ENCODE data around the gene APOC3. TPM values are rescaled to one million over a fixed set of nuclear protein-coding genes. Genes with fewer than 3 reads are reported as not detected.

The APOC3 gene
- polyA plus RNA-seq, 2 donors, result not detected

DNA sequence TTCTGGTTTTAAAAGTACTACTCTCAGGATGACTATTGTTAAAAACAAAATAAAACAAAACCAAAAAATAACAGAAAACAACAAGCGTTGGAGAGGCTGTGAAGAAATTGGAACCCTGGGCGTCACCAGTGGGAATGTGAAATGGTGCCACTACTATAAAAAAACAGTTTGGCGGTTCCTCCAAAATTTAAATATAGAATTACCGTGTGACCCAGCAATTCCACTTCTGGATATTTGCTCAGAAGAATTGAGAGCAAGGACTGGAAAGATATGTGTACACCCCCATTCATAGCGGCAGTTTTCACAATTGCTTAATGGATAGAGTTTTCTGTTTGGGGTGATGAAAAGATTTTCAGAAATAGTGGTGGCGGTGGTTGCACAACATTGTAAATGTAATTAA, 15.2 kb upstream of the APOC3 start:
- no peak overlapping the region for H3K4me3 ChIP-seq (ENCODE audit: low read depth in 1 of 2, low read length in 2 of 2)
- H3K27ac ChIP-seq (ENCODE audit: low read depth in 2 of 2, low read length in 1 of 2), result no peak overlapping the region
- no peaks in the 10 kb centered on the region for H3K36me3 ChIP-seq (ENCODE audit: control insufficient read depth in 2 of 2, insufficient read depth in 2 of 2, low read length in 1 of 2)
- 89 to 91% methylated on average over 6 of the region's 6 CpGs for WGBS, 2 donors
- H3K4me1 ChIP-seq (ENCODE audit: control insufficient read depth in 2 of 2, insufficient read depth in 2 of 2, low read length in 1 of 2), result no peaks in the 10 kb centered on the region
- H3K9me3 ChIP-seq (ENCODE audit: control insufficient read depth in 2 of 2, insufficient read depth in 1 of 2, low read depth in 1 of 2, low read length in 1 of 2), result no peaks in the 10 kb centered on the region
- H3K27me3 ChIP-seq (ENCODE audit: control insufficient read depth in 1 of 2, insufficient read depth in 2 of 2, low read length in 2 of 2), result no peaks in the 10 kb centered on the region

GRCh38 chr11:116819049-116819448, 10.7 kb upstream of the APOC3 start:
- H3K27me3 ChIP-seq (ENCODE audit: control insufficient read depth in 1 of 2, insufficient read depth in 2 of 2, low read length in 2 of 2), result no peaks in the 10 kb centered on the region
- H3K9me3 ChIP-seq (ENCODE audit: control insufficient read depth in 2 of 2, insufficient read depth in 1 of 2, low read depth in 1 of 2, low read length in 1 of 2), result no peaks in the 10 kb centered on the region
- no peak overlapping the region for H3K4me3 ChIP-seq (ENCODE audit: low read depth in 1 of 2, low read length in 2 of 2)
- no peak overlapping the region for H3K27ac ChIP-seq (ENCODE audit: low read depth in 2 of 2, low read length in 1 of 2)
- 80 to 83% methylated on average over 9 of the region's 9 CpGs for WGBS, 2 donors
- no peaks in the 10 kb centered on the region for H3K4me1 ChIP-seq (ENCODE audit: control insufficient read depth in 2 of 2, insufficient read depth in 2 of 2, low read length in 1 of 2)
- no peaks in the 10 kb centered on the region for H3K36me3 ChIP-seq (ENCODE audit: control insufficient read depth in 2 of 2, insufficient read depth in 2 of 2, low read length in 1 of 2)

DNA sequence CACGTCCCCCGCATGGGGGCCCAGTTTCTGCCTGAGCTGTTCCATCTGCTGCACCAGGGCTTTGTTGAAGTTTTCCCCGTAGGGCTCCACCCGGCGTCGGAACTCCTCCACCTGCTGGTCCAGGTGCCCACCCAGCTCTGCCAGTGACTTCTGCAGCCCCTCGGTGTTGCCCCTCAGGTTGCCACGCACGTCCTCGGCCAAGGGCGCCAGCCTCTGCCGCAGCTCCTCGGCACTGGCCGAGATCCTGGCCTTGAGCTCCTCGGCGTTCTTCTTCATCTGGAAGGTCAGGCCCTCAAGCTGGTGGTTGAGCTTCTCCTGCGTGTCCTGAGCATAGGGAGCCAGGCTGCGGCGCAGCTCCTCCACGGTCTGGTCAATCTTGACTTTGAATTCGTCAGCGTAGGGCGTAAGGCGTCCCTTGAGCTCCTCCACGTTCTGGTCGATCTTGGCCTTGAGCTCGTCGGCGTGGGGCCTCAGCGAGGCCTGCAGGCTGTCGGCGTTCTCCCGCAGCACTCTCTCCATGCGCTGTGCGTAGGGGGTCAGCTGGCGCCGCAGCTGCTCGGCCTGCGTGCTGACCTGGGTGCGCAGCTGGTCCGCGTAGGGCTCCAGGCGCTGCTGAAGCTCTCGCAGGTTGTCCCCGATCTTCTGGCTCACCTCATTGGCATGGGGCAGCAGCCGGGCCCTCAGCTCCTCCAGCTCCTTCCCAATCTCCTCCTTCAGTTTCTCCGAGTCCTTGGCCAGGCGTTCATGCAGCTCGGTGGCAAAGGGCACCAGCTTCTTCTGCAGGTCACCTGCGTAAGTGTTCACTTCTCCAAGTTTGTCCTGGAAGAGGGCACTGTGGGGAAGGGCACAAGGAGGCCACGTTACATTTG, 8.4 kb upstream of the APOC3 start:
- H3K27ac ChIP-seq (ENCODE audit: low read depth in 2 of 2, low read length in 1 of 2), result no peak overlapping the region
- WGBS, 2 donors, result 91 to 92% methylated on average over 51 of the region's 51 CpGs

GRCh38 chr11:116822575-116822974, 7.1 kb upstream of the APOC3 start:
- H3K36me3 ChIP-seq (ENCODE audit: control insufficient read depth in 2 of 2, insufficient read depth in 2 of 2, low read length in 1 of 2), result no peaks in the 10 kb centered on the region

More for the DNA sequence above, 8.4 kb upstream of the APOC3 start:
- no peak overlapping the region for H3K4me3 ChIP-seq (ENCODE audit: low read depth in 1 of 2, low read length in 2 of 2)
- H3K4me1 ChIP-seq (ENCODE audit: control insufficient read depth in 2 of 2, insufficient read depth in 2 of 2, low read length in 1 of 2), result no peaks in the 10 kb centered on the region
- no peaks in the 10 kb centered on the region for H3K36me3 ChIP-seq (ENCODE audit: control insufficient read depth in 2 of 2, insufficient read depth in 2 of 2, low read length in 1 of 2)
- H3K9me3 ChIP-seq (ENCODE audit: control insufficient read depth in 2 of 2, insufficient read depth in 1 of 2, low read depth in 1 of 2, low read length in 1 of 2), result no peaks in the 10 kb centered on the region
- H3K27me3 ChIP-seq (ENCODE audit: control insufficient read depth in 1 of 2, insufficient read depth in 2 of 2, low read length in 2 of 2), result no peaks in the 10 kb centered on the region

DNA sequence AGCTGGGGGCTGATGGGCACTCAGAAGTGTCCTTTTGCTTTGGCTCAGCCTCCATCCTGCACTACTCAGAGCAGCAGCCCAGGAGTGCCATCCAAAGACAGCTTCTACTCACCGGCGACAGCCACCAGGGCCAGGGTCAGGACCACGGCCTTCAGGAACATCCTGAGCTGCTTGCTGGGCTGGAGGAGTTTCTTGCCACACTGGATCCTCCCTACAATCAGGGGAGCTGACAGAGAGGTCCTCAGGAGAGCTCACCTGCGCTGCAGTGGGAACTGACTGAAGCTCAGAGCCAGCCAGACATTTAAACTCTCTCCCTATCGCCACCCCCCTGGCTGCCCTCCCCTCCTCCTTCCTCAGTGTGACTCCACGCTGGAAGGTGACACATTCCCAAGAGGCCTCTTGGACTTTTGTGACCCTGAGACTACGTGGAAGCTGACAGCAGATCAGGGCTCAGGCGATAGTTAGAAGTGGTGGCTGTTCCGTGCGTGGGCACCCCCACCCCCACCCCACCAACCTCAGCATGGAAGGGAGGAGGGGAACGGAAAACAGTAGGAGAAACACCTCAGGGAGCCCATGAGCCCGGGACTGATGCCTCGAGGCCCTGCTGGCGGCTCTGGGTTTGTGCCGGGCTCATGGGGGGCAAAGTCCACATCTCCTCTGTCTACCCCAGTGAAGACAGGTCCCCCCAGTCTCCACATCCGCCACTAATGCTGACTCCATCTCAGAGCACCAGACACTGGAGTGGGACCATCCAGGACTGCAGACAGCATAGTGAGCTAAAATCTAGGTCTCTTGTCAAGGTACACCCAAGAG, 6.5 kb upstream of the APOC3 start, which contains the start of gene APOA4:
Gene APOA4, minus strand, starts transcription at position 274 of the 813 bp plus-strand sequence. Its CDS starts 113 bp downstream, at position 161.
- Histone ChIP-seq H3K4me3 (ENCODE audit: low read depth in 1 of 2, low read length in 2 of 2) (no peak within 1 kb of the TSS), H3K27me3 (ENCODE audit: control insufficient read depth in 1 of 2, insufficient read depth in 2 of 2, low read length in 2 of 2) (no peaks in the 10 kb centered on the region), H3K4me1 (ENCODE audit: control insufficient read depth in 2 of 2, insufficient read depth in 2 of 2, low read length in 1 of 2) (no peaks in the 10 kb centered on the region), H3K27ac (ENCODE audit: low read depth in 2 of 2, low read length in 1 of 2) (no peak within 1 kb of the TSS), H3K9me3 (ENCODE audit: control insufficient read depth in 2 of 2, insufficient read depth in 1 of 2, low read depth in 1 of 2, low read length in 1 of 2) (no peaks in the 10 kb centered on the region), H3K36me3 (ENCODE audit: control insufficient read depth in 2 of 2, insufficient read depth in 2 of 2, low read length in 1 of 2) (no peaks in the 10 kb centered on the region)
- WGBS, 2 donors, result 69 to 77% methylated on average over 16 of the region's 16 CpGs

More at GRCh38 chr11:116822575-116822974, 7.1 kb upstream of the APOC3 start:
- Histone ChIP-seq H3K27me3 (ENCODE audit: control insufficient read depth in 1 of 2, insufficient read depth in 2 of 2, low read length in 2 of 2) (no peaks in the 10 kb centered on the region), H3K4me3 (ENCODE audit: low read depth in 1 of 2, low read length in 2 of 2) (no peak overlapping the region), H3K27ac (ENCODE audit: low read depth in 2 of 2, low read length in 1 of 2) (no peak overlapping the region), H3K4me1 (ENCODE audit: control insufficient read depth in 2 of 2, insufficient read depth in 2 of 2, low read length in 1 of 2) (no peaks in the 10 kb centered on the region), H3K9me3 (ENCODE audit: control insufficient read depth in 2 of 2, insufficient read depth in 1 of 2, low read depth in 1 of 2, low read length in 1 of 2) (no peaks in the 10 kb centered on the region)
- WGBS, 2 donors, result 73 to 75% methylated on average over 5 of the region's 5 CpGs

- no peaks in the 10 kb centered on the region for H3K27me3 ChIP-seq (ENCODE audit: control insufficient read depth in 1 of 2, insufficient read depth in 2 of 2, low read length in 2 of 2)
- no peak overlapping the region for H3K4me3 ChIP-seq (ENCODE audit: low read depth in 1 of 2, low read length in 2 of 2)
- H3K9me3 ChIP-seq (ENCODE audit: control insufficient read depth in 2 of 2, insufficient read depth in 1 of 2, low read depth in 1 of 2, low read length in 1 of 2), result no peaks in the 10 kb centered on the region
- no peak overlapping the region for H3K27ac ChIP-seq (ENCODE audit: low read depth in 2 of 2, low read length in 1 of 2)
- WGBS, 2 donors, result 68 to 71% methylated on average over 5 of the region's 5 CpGs
- H3K4me1 ChIP-seq (ENCODE audit: control insufficient read depth in 2 of 2, insufficient read depth in 2 of 2, low read length in 1 of 2), result no peaks in the 10 kb centered on the region
- H3K36me3 ChIP-seq (ENCODE audit: control insufficient read depth in 2 of 2, insufficient read depth in 2 of 2, low read length in 1 of 2), result no peaks in the 10 kb centered on the region
Measured at GRCh38 chr11:116825434-116825833, 4.3 kb upstream of the APOC3 start.

DNA sequence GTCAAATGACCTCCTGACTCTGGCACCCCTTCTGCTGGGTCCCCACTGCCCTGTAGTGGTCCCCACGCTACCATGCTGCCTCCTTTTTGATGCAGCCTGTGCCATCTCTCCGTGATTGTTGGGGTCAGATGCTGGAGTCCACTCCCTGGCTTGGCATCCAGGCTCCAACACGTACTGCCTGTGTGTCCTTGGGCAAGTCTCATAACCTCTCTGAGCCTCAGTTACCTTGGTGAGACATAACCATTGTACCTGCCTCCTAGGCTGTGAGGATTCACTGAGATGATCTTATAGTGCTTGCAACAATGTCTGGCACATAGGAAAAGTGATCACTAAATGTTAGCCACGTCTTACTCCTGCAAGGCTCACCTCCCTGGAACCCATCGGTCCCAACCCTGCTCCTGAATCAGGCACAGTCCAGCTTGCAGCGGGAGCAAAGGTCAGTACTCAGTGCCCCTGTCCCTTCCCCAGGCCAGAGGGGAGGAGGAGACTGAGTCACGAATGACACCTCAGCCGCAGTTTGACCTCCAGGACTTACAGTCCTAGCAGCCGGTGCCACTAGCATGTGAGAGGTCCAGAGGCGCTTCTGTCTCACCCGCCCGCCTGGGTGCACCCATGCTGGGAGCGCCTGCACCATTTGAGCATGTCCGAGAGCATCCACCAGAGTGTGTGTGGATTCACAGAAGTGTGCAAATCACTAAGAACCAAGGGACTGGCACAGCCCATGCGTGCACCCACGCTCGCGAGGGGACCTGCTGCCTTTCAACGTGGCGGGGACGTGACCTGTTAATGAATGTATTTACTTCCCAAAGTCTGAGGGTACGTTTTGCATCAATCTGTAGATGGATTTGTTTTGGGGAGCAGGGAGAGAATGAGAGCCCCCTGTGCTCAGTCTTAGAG, 3.6 kb upstream of the APOC3 start:
- Histone ChIP-seq H3K36me3 (ENCODE audit: control insufficient read depth in 2 of 2, insufficient read depth in 2 of 2, low read length in 1 of 2) (no peaks in the 10 kb centered on the region), H3K9me3 (ENCODE audit: control insufficient read depth in 2 of 2, insufficient read depth in 1 of 2, low read depth in 1 of 2, low read length in 1 of 2) (no peaks in the 10 kb centered on the region), H3K4me3 (ENCODE audit: low read depth in 1 of 2, low read length in 2 of 2) (no peak overlapping the region), H3K4me1 (ENCODE audit: control insufficient read depth in 2 of 2, insufficient read depth in 2 of 2, low read length in 1 of 2) (no peaks in the 10 kb centered on the region), H3K27me3 (ENCODE audit: control insufficient read depth in 1 of 2, insufficient read depth in 2 of 2, low read length in 2 of 2) (no peaks in the 10 kb centered on the region), H3K27ac (ENCODE audit: low read depth in 2 of 2, low read length in 1 of 2) (no peak overlapping the region)
- WGBS, 2 donors, result 74 to 75% methylated on average over 22 of the region's 22 CpGs

GRCh38 chr11:116826751-116827431, 2.8 kb upstream of the APOC3 start:
- Histone ChIP-seq H3K36me3 (ENCODE audit: control insufficient read depth in 2 of 2, insufficient read depth in 2 of 2, low read length in 1 of 2) (no peaks in the 10 kb centered on the region), H3K4me1 (ENCODE audit: control insufficient read depth in 2 of 2, insufficient read depth in 2 of 2, low read length in 1 of 2) (no peaks in the 10 kb centered on the region), H3K27me3 (ENCODE audit: control insufficient read depth in 1 of 2, insufficient read depth in 2 of 2, low read length in 2 of 2) (no peaks in the 10 kb centered on the region), H3K4me3 (ENCODE audit: low read depth in 1 of 2, low read length in 2 of 2) (no peak overlapping the region), H3K27ac (ENCODE audit: low read depth in 2 of 2, low read length in 1 of 2) (no peak overlapping the region), H3K9me3 (ENCODE audit: control insufficient read depth in 2 of 2, insufficient read depth in 1 of 2, low read depth in 1 of 2, low read length in 1 of 2) (no peaks in the 10 kb centered on the region)
- 70 to 72% methylated on average over 9 of the region's 9 CpGs for WGBS, 2 donors
